ENCODE measurements around the gene PPP1R16B. TPM values are rescaled to one million over a fixed set of nuclear protein-coding genes. Genes with fewer than 3 reads are reported as not detected.

PPP1R16B gene
- total RNA-seq, 2 donors from 2014 or later: 7.3 to 8.9 TPM

GRCh38 chr20:38930242-38930569, 124.7 kb downstream of the PPP1R16B start:
- no peaks in the 10 kb centered on the region for H3K36me3 ChIP-seq
- H3K27me3 ChIP-seq (replicated peaks; ENCODE audit: insufficient read depth): no peaks in the 10 kb centered on the region
- DNase-seq (ENCODE audit: low spot score) (no peak), ATAC-seq (ENCODE audit: insufficient number of reproducible peaks, low FRiP score, low read depth) (no peak)
- H3K4me1 ChIP-seq (ENCODE audit: control insufficient read depth in 1 of 2, low read depth in 2 of 2): peaks cover 7 to 8% of the 10 kb centered on the region in 2 donors
- TF ChIP-seq CTCF (IDR thresholded peaks at IDR 0.05): no peak
- no peak overlapping the region for H3K4me3 ChIP-seq
- H3K27ac ChIP-seq: no peak overlapping the region
- no peaks in the 10 kb centered on the region for H3K9me3 ChIP-seq

GRCh38 chr20:38931984-38932383, 126.5 kb downstream of the PPP1R16B start:
- Histone ChIP-seq H3K27ac (no peak overlapping the region), H3K36me3 (no peaks in the 10 kb centered on the region), H3K27me3 (replicated peaks; ENCODE audit: insufficient read depth) (no peaks in the 10 kb centered on the region), H3K9me3 (no peaks in the 10 kb centered on the region), H3K4me3 (no peak overlapping the region), H3K4me1 (ENCODE audit: control insufficient read depth in 1 of 2, low read depth in 2 of 2) (peaks cover 3 to 4% of the 10 kb centered on the region in 2 donors)
- DNase-seq (ENCODE audit: low spot score): no peak
- no peak for TF ChIP-seq CTCF (IDR thresholded peaks at IDR 0.05)
- ATAC-seq (ENCODE audit: insufficient number of reproducible peaks, low FRiP score, low read depth): no peak

GRCh38 chr20:38932457-38933120, 127.1 kb downstream of the PPP1R16B start:
- ATAC-seq (ENCODE audit: insufficient number of reproducible peaks, low FRiP score, low read depth): no peak
- no peak overlapping the region for H3K4me3 ChIP-seq
- H3K36me3 ChIP-seq: no peaks in the 10 kb centered on the region
- H3K4me1 ChIP-seq (ENCODE audit: control insufficient read depth in 1 of 2, low read depth in 2 of 2): no peaks in the 10 kb centered on the region
- H3K27me3 ChIP-seq (replicated peaks; ENCODE audit: insufficient read depth): no peaks in the 10 kb centered on the region
- no peaks in the 10 kb centered on the region for H3K9me3 ChIP-seq
- DNase-seq (ENCODE audit: low spot score): no peak
- no peak overlapping the region for H3K27ac ChIP-seq
- TF ChIP-seq CTCF (IDR thresholded peaks at IDR 0.05): no peak

- Histone ChIP-seq H3K36me3 (no peaks in the 10 kb centered on the region), H3K9me3 (no peaks in the 10 kb centered on the region), H3K27ac (no peak overlapping the region), H3K4me1 (ENCODE audit: control insufficient read depth in 1 of 2, low read depth in 2 of 2) (no peaks in the 10 kb centered on the region), H3K4me3 (no peak overlapping the region), H3K27me3 (replicated peaks; ENCODE audit: insufficient read depth) (no peaks in the 10 kb centered on the region)
- TF ChIP-seq CTCF (IDR thresholded peaks at IDR 0.05): no peak
- DNase-seq (ENCODE audit: low spot score) (no peak), ATAC-seq (ENCODE audit: insufficient number of reproducible peaks, low FRiP score, low read depth) (no peak)
These were observed 129.0 kb downstream of the PPP1R16B start for GRCh38 chr20:38934530-38934929.

- Histone ChIP-seq H3K36me3 (no peaks in the 10 kb centered on the region), H3K4me1 (ENCODE audit: control insufficient read depth in 1 of 2, low read depth in 2 of 2) (no peaks in the 10 kb centered on the region), H3K27ac (no peak overlapping the region), H3K27me3 (replicated peaks; ENCODE audit: insufficient read depth) (no peaks in the 10 kb centered on the region), H3K9me3 (no peaks in the 10 kb centered on the region), H3K4me3 (no peak overlapping the region)
- DNase-seq (ENCODE audit: low spot score) (no peak), ATAC-seq (ENCODE audit: insufficient number of reproducible peaks, low FRiP score, low read depth) (no peak)
- TF ChIP-seq CTCF (IDR thresholded peaks at IDR 0.05): no peak
These were observed 129.8 kb downstream of the PPP1R16B start for GRCh38 chr20:38935285-38935684.

Measured in thoracic aorta (tissue), 2 donors.